ENCODE measurements around the gene NPIPA5.
"Not testable (repeated sequence)": the region's sequence is repeated elsewhere in the genome, so short reads cannot be mapped to it uniquely, and the experiment has no call there.

GRCh38 chr16:15337974-15338605 lies 40.0 kb downstream of the NPIPA5 start:
- not testable (repeated sequence) for TF ChIP-seq CTCF (IDR thresholded peaks at IDR 0.05); ZFX (IDR thresholded peaks at IDR 0.05; ENCODE audit: borderline replicate concordance)
